ENCODE data around the gene TECPR2. TPM values are rescaled to one million over a fixed set of nuclear protein-coding genes. Genes with fewer than 3 reads are reported as not detected.
"Not testable (repeated sequence)": the region's sequence is repeated elsewhere in the genome, so short reads cannot be mapped to it uniquely, and the experiment has no call there.

TECPR2 gene
- total RNA-seq, 1 donor from 2014 or later: 19.9 TPM

DNA sequence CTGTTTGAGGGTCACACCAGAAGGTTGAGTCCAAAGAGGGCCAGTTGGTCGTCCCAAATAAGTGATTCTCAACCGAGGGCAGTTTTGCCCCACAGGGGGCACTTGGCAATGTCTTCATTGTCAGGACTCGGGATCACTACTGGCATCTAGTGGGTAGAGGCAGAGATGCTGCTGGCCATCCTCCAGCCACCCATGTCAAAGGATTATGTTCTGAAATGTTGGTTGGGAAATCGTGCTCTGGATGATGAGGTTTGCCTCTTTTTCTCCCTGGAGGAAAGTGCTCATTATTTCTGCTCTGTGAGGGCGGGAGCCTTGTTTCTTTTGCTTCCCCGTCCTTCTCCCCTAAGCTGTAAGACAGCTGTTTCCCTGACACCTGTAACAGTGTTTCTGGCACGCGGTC lies 39.6 kb upstream of the TECPR2 start:
- Histone ChIP-seq H3K4me1 (ENCODE audit: insufficient read depth, low read length) (peaks cover 14% of the 10 kb centered on the region), H3K9ac (ENCODE audit: low read length) (no peak overlapping the region), H4K20me1 (ENCODE audit: insufficient read depth, low read length) (no peaks in the 10 kb centered on the region), H2AFZ (ENCODE audit: low read depth, low read length) (no peak overlapping the region), H3K4me3 (ENCODE audit: insufficient read depth, low read depth, low read length) (no peak overlapping the region), H3K27me3 (ENCODE audit: insufficient read depth, low read length) (no peaks in the 10 kb centered on the region), H3K4me2 (ENCODE audit: low read length) (no peak overlapping the region), H3K36me3 (ENCODE audit: insufficient read depth, low read length) (peaks cover 4% of the 10 kb centered on the region), H3K9me3 (ENCODE audit: insufficient read depth, low read depth, low read length) (no peaks in the 10 kb centered on the region), H3K27ac (ENCODE audit: low read depth, low read length) (no peak overlapping the region), H3K79me2 (ENCODE audit: insufficient read depth, low read length) (peaks cover 16% of the 10 kb centered on the region)
- no peak overlapping the region for H3K27ac Mint-ChIP-seq (ENCODE audit: unreplicated experiment)
- no peak for TF ChIP-seq EZH2 (IDR thresholded peaks at IDR 0.05; ENCODE audit: insufficient read depth, low read length)
- TF ChIP-seq, protein P1, sequence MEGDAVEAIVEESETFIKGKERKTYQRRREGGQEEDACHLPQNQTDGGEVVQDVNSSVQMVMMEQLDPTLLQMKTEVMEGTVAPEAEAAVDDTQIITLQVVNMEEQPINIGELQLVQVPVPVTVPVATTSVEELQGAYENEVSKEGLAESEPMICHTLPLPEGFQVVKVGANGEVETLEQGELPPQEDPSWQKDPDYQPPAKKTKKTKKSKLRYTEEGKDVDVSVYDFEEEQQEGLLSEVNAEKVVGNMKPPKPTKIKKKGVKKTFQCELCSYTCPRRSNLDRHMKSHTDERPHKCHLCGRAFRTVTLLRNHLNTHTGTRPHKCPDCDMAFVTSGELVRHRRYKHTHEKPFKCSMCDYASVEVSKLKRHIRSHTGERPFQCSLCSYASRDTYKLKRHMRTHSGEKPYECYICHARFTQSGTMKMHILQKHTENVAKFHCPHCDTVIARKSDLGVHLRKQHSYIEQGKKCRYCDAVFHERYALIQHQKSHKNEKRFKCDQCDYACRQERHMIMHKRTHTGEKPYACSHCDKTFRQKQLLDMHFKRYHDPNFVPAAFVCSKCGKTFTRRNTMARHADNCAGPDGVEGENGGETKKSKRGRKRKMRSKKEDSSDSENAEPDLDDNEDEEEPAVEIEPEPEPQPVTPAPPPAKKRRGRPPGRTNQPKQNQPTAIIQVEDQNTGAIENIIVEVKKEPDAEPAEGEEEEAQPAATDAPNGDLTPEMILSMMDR (IDR thresholded peaks at IDR 0.05; ENCODE audit: insufficient read depth, low read depth, low read length): peak; percentile 75
- no peaks in the 10 kb centered on the region for H3K9me3 Mint-ChIP-seq (ENCODE audit: unreplicated experiment)
- peaks cover 4% of the 10 kb centered on the region for H3K4me1 Mint-ChIP-seq (ENCODE audit: low read depth, unreplicated experiment)
- H3K36me3 Mint-ChIP-seq (ENCODE audit: low read depth, unreplicated experiment): peaks cover 5% of the 10 kb centered on the region
- H3K27me3 Mint-ChIP-seq (ENCODE audit: low read depth, unreplicated experiment): no peaks in the 10 kb centered on the region
- DNase-seq (ENCODE audit: low read depth): peak; percentile 52
- no peak overlapping the region for H3K4me3 Mint-ChIP-seq (ENCODE audit: unreplicated experiment)
- FAIRE-seq: peak; percentile 73

DNA sequence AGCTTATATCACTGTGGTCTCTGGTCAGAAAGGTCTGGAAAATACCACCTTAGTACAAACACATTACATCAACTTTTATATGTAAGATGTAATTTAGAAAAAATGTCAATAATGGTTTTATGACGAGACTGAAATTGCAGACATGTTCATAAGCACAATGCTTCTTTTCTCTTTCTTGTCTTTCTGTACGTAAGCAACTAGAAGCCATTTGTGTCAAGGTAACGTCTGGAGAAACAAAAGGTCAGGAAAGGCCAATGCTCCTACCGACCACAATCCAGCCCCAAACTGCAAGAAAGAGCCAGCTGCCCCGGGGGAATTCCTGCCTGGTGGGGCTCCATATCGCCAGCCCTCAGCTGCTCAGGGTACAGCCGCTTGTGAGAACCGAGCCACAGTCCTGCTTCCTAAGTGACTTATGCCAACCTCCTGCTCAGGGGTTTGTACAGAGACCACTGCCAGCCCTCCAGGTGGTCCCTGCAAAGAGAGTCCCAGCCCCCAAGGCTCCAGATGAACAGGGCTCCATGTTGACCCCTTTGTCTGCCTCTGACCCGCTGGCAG lies 36.9 kb upstream of the TECPR2 start:
- Histone ChIP-seq H3K4me3 (ENCODE audit: insufficient read depth, low read depth, low read length) (no peak overlapping the region), H3K36me3 (ENCODE audit: insufficient read depth, low read length) (peaks cover 4% of the 10 kb centered on the region), H3K27ac (ENCODE audit: low read depth, low read length) (no peak overlapping the region), H2AFZ (ENCODE audit: low read depth, low read length) (no peak overlapping the region), H3K4me1 (ENCODE audit: insufficient read depth, low read length) (peaks cover under 1% of the 10 kb centered on the region), H3K9me3 (ENCODE audit: insufficient read depth, low read depth, low read length) (no peaks in the 10 kb centered on the region), H3K79me2 (ENCODE audit: insufficient read depth, low read length) (peaks cover 4% of the 10 kb centered on the region), H3K4me2 (ENCODE audit: low read length) (no peak overlapping the region), H3K27me3 (ENCODE audit: insufficient read depth, low read length) (no peaks in the 10 kb centered on the region), H3K9ac (ENCODE audit: low read length) (no peak overlapping the region), H4K20me1 (ENCODE audit: insufficient read depth, low read length) (no peaks in the 10 kb centered on the region)
- no peaks in the 10 kb centered on the region for H3K4me1 Mint-ChIP-seq (ENCODE audit: low read depth, unreplicated experiment)
- no peak overlapping the region for H3K4me3 Mint-ChIP-seq (ENCODE audit: unreplicated experiment)
- no peak for TF ChIP-seq EZH2 (IDR thresholded peaks at IDR 0.05; ENCODE audit: insufficient read depth, low read length)
- TF ChIP-seq, protein P1 (IDR thresholded peaks at IDR 0.05; ENCODE audit: insufficient read depth, low read depth, low read length): no peak
- FAIRE-seq (no peak), DNase-seq (ENCODE audit: low read depth) (no peak)
- no peaks in the 10 kb centered on the region for H3K9me3 Mint-ChIP-seq (ENCODE audit: unreplicated experiment)
- peaks cover 5% of the 10 kb centered on the region for H3K36me3 Mint-ChIP-seq (ENCODE audit: low read depth, unreplicated experiment)
- no peak overlapping the region for H3K27ac Mint-ChIP-seq (ENCODE audit: unreplicated experiment)
- no peaks in the 10 kb centered on the region for H3K27me3 Mint-ChIP-seq (ENCODE audit: low read depth, unreplicated experiment)

DNA sequence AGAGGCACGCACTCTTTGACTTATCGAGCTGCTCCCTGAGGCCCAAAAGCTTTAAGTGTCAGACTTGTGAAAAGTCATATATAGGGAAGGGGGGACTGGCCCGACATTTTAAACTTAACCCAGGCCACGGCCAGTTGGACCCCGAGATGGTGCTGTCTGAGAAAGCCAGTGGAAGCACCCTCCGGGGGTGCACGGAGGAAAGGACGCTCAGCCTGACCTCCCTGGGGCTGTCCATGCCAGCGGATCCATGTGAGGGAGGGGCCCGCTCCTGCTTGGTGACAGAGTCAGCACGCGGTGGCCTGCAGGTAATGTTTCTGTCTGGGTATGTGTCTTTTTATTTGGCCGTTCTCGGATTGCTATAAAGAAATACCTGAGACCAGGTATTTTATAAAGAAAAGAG lies 36.2 kb upstream of the TECPR2 start:
- Mint-ChIP-seq H3K4me3 (ENCODE audit: unreplicated experiment) (no peak overlapping the region), H3K27ac (ENCODE audit: unreplicated experiment) (no peak overlapping the region), H3K9me3 (ENCODE audit: unreplicated experiment) (no peaks in the 10 kb centered on the region)

DNA sequence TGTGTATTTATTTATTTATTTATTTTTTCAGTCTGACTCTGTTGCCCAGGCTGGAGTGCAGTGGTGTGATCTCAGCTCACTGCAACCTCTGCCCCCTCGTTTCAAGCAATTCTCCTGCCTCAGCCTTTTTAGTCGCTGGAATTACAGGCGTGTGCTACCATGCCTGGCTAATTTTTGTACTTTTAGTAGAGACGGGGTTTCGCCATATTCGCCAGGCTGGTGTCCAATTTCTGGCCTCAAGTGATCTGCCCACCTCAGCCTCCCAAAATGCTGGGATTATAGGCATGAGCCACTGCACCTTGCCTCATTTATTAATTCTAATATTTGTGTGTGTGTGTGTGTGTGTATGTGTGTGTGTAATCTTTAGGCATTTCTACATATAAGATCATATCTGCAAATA lies 33.4 kb upstream of the TECPR2 start:
- not testable (repeated sequence) for H3K79me2 ChIP-seq (ENCODE audit: insufficient read depth, low read length); H3K27me3 Mint-ChIP-seq (ENCODE audit: low read depth, unreplicated experiment); H3K4me2 ChIP-seq (ENCODE audit: low read length); H3K27ac ChIP-seq (ENCODE audit: low read depth, low read length); H3K4me1 Mint-ChIP-seq (ENCODE audit: low read depth, unreplicated experiment); H2AFZ ChIP-seq (ENCODE audit: low read depth, low read length); H3K9ac ChIP-seq (ENCODE audit: low read length); H4K20me1 ChIP-seq (ENCODE audit: insufficient read depth, low read length); H3K4me3 ChIP-seq (ENCODE audit: insufficient read depth, low read depth, low read length); H3K9me3 ChIP-seq (ENCODE audit: insufficient read depth, low read depth, low read length); H3K9me3 Mint-ChIP-seq (ENCODE audit: unreplicated experiment); FAIRE-seq; H3K27ac Mint-ChIP-seq (ENCODE audit: unreplicated experiment); H3K27me3 ChIP-seq (ENCODE audit: insufficient read depth, low read length); H3K4me1 ChIP-seq (ENCODE audit: insufficient read depth, low read length); H3K36me3 Mint-ChIP-seq (ENCODE audit: low read depth, unreplicated experiment); H3K36me3 ChIP-seq (ENCODE audit: insufficient read depth, low read length); DNase-seq (ENCODE audit: low read depth); H3K4me3 Mint-ChIP-seq (ENCODE audit: unreplicated experiment)

More for the DNA sequence above, 36.2 kb upstream of the TECPR2 start:
- no peaks in the 10 kb centered on the region for H3K79me2 ChIP-seq (ENCODE audit: insufficient read depth, low read length)
- no peaks in the 10 kb centered on the region for H4K20me1 ChIP-seq (ENCODE audit: insufficient read depth, low read length)
- Mint-ChIP-seq H3K27me3 (ENCODE audit: low read depth, unreplicated experiment) (no peaks in the 10 kb centered on the region), H3K36me3 (ENCODE audit: low read depth, unreplicated experiment) (peaks cover 5% of the 10 kb centered on the region), H3K4me1 (ENCODE audit: low read depth, unreplicated experiment) (no peaks in the 10 kb centered on the region)
- no peaks in the 10 kb centered on the region for H3K9me3 ChIP-seq (ENCODE audit: insufficient read depth, low read depth, low read length)
- no peak overlapping the region for H3K9ac ChIP-seq (ENCODE audit: low read length)
- peaks cover 4% of the 10 kb centered on the region for H3K36me3 ChIP-seq (ENCODE audit: insufficient read depth, low read length)
- H2AFZ ChIP-seq (ENCODE audit: low read depth, low read length): no peak overlapping the region
- no peaks in the 10 kb centered on the region for H3K27me3 ChIP-seq (ENCODE audit: insufficient read depth, low read length)
- no peak overlapping the region for H3K4me3 ChIP-seq (ENCODE audit: insufficient read depth, low read depth, low read length)
- no peak overlapping the region for H3K27ac ChIP-seq (ENCODE audit: low read depth, low read length)
- no peak overlapping the region for H3K4me2 ChIP-seq (ENCODE audit: low read length)
- no peaks in the 10 kb centered on the region for H3K4me1 ChIP-seq (ENCODE audit: insufficient read depth, low read length)
- FAIRE-seq (no peak), DNase-seq (ENCODE audit: low read depth) (no peak)
- TF ChIP-seq, protein P1 (IDR thresholded peaks at IDR 0.05; ENCODE audit: insufficient read depth, low read depth, low read length): no peak
- no peak for TF ChIP-seq EZH2 (IDR thresholded peaks at IDR 0.05; ENCODE audit: insufficient read depth, low read length)

Measured in astrocyte (in vitro differentiated cells and primary cell).